SKM-1 treated with dmso at 0.1 percent for 144 hours (cell line): Measurements from ENCODE around the gene KIF2A.

Source experiments
- DNase-seq: peaks from one replicate; lab custom pipeline; 2025; ENCODE audit not compliant: unreplicated experiment; lab: John Stamatoyannopoulos, UW

The KIF2A gene

GRCh38 chr5:62374090-62374489 is 68.1 kb downstream of the KIF2A start:
- DNase-seq: no peak

DNA sequence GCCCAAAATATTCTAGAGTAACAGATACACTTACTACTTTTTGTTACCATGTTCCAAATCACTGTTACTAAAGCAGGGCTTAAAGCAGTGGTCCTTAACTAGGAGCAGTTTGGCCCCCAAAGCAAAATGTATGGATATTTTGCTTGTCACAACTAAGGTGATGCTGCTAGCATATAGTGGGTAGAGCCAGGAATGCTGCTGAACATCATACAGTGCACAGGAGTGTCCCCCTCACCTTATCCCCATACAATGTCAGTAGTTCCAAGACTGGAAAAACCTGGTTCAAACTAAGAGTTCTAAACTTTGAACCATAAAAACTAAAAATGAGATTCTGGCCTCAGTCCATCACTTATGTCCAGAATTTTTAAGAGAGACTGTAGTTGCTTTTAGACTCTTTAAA is 69.6 kb downstream of the KIF2A start:
- DNase-seq: no peak

- no peak for DNase-seq
Observed at GRCh38 chr5:62376064-62376463, 70.1 kb downstream of the KIF2A start.

DNA sequence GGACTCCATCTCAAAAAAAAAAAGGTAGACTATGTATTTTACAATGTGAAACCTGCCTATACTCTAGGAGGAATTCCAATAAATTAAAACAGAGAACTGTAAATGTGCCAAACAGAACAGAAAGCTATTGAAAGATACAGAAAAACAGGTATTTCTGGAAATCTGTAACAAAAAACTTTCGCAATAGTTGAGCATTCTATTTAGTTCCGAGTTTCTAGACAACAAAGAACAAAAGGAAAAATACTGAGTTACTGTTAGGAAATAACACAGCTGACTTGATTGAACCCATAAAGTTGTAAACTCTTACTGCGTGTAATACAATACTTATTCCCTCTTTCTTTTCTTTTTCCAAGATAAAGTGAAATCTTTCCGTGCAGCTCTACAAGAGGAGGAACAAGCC is 79.1 kb downstream of the KIF2A start:
- no peak for DNase-seq

DNA sequence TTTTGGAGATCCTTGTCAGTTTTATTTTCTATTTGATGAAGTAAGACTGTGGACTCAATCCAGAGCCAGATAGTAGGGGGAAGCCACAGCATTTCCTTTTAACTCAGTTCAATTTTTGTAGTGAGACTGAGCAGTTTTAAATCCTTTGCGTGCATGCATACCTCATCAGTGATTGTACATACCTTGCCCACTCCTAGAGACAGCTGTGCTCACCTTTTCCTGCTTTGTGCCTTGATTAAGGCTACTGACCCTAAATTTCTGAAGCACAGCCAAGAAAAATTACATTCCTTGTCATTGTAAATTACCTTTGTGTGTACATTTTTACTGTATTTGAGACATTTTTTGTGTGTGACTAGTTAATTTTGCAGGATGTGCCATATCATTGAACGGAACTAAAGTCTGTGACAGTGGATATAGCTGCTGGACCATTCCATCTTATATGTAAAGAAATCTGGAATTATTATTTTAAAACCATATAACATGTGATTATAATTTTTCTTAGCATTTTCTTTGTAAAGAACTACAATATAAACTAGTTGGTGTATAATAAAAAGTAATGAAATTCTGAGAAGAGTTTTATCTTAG is 79.9 kb downstream of the KIF2A start:
- DNase-seq: no peak

- no peak for DNase-seq
Observed at GRCh38 chr5:62386824-62387223, 80.8 kb downstream of the KIF2A start.

DNA sequence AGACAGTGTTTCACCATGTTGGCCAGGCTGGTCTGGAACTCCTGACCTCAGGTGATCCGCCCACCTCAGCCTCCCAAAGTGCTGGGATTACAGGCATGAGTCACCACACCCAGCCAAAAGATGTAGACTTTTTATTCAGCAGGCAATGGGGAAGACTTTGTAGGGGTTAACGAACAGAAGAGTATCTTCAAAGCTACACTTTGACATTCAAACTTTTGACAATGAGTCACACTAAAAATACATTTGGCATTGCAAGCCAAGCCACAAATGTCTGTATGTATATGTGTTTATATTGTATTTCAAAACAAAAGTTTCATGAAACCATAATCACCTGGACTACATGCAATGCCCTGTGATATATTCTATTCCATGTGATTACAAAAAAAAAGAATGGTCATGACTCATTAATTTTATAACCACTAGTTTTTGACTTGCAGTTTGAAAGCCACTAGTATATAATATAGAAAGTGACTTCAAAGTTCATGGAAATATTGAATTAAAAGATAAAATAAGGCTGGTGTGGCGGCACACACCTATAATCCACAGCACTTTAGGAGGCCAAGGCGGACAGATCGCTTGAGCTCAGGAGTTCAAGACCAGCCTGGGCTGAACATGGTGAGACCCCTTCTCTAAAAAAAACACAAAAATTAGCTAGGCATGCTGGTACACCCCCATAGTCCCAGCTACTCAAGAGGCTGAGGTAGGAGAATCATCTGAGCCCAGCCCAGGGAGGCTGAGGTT is 89.4 kb downstream of the KIF2A start:
- DNase-seq: no peak

DNA sequence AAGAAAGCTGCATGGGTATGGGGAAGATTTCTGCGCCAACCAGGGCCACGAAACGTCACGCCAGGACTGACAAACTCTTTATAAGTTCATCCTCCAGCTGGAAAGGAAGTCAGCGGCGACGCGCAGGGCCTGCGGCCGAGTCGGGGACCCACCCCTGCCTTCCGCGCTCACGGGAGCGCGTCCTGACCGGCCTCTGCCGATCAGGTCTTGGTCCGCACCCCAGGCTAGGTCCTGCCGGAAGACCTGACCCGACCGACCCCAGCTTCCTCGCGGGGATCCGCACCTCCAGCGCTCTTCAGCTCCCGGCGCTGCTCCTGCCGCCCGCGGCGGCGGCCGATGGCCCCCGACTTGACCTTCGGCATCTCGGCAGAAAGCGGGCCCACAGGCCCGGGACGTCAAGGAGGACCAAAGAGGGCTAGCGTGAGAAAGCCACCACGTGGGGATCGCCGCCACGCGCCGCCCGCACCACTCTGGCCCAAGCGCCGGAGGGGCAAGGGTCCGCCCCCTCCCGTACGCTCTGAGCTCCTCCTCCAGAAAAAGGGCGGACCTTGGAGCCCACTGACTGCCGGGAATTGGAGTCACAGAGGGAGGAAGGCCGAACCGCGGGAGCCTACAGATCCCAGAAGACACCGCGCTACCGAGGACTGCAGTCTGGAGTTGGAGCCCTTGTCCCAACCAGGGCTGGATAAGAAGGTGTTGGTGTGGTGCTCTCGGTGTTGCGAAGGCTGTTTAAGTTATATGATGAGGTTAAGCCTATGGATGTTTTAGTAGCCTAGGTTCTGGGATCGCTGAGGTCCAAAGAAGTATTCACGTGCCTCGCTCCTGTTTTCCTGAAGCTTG is 97.6 kb downstream of the KIF2A start, which contains the start of gene DIMT1:
Gene DIMT1 (minus strand): TSS at position 495 of the 840 bp plus-strand sequence. CDS start 133 bp downstream, at position 362.
- peak; percentile 98 for DNase-seq

- peak; percentile 97 for DNase-seq
Observed at GRCh38 chr5:62412549-62413329, 106.7 kb downstream of the KIF2A start, which contains the start of gene IPO11. TSS of gene IPO11 (plus strand) at chr5:62412763. CDS start at chr5:62437280, 24,517 bp downstream.

- DNase-seq: no peak
Observed at GRCh38 chr5:62413711-62414110, 107.7 kb downstream of the KIF2A start.

GRCh38 chr5:62418462-62419076 is 112.6 kb downstream of the KIF2A start:
- DNase-seq: no peak

- no peak for DNase-seq
Observed at GRCh38 chr5:62419609-62420008, 113.6 kb downstream of the KIF2A start.

DNA sequence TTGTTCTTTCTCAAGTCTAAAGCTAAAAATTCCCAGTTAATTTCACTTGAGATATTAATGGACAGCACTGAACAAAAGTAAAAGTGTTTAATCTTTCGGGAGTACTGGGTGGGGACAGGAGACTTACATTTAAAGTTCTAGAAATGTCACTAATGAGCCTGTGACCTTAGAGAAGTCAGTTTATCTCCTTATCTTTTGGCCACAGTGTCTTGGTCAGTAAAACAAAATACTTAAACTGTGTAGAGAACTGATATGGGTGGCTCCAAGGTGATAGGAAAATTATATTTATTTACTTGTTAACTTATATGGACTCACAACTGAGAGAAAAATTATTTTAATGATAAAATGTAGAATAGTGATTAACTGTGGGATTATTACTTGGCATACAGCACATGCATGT is 115.4 kb downstream of the KIF2A start:
- DNase-seq: no peak

DNA sequence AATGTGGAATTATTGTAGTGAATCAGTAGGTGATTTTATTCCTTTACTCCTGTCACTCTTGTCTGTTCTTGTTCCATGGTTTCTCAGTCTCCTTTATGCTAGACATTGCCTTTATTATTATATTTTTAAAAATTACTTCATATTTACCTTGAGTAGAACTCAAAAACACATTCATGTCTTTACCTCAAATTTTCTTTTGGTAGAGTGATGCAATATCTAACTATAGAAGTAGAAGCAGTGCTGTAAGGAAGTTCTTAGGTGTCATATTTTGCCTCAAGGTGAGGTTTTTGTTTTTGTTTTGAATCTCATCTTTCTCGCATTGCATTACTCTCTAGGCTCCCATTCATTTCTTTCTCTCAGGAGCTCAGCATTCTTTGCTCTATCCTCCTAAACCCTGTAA is 118.8 kb downstream of the KIF2A start:
- DNase-seq: no peak

DNA sequence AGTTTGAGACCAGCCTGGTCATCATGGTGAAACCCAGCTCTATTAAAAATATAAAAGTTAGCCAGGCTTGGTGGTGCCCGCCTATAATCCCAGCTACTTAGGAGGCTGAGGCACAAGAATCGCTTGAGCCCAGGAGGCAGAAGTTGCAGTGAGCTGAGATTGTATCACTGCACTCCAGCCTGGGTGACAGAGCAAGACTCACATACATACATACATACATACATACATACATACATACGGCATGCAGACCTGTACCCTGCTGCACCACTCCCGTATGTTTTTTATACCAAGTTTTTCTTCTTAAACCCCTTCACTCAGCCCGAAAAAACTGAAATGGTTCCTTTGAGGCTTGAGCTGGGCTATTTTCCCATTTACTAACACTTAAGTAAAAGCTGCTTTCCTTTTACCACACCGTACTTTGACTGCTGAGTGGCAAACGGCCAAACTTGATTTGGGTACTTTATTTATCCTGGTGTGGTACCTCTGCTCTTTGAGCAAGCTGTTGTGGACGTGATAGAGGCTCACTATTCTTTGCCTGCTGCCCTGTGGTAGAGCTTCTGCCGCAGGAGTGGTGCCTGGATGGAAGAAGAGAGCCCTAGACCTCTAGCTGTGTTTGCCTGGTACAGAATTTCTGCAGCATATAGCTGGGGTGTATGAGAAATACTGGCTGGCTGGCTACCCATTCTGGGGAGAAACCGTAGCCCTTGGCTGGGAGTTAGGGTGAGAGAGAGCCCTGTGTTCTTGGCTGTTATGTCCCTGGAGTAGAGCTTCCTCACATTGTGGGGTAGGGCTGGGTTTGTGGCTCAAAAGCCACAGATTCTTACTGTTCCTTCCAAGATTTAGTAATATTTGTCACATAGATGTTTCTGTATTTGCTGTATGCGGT is 126.0 kb downstream of the KIF2A start:
- DNase-seq: peak; percentile 29

DNA sequence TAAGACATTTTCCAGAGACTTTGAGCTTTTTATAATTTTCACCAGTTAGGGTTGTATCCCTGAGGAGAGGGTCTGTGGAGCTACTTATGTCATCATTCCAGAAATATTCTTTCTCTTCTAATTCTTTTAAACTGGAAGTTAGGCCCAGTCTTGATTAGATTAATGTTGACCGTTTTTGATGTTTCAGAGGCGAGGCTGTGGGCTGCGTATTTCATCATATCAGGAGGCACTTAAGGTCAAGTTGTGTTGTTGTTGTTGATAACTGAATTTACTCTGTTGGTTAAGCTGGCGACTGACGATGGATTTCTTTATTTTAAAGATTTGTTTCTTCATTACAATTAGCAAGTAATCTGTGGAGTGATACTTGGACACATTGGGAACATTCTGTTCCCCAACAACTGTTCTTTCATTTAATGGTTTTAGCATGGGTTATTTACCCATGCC is 126.6 kb downstream of the KIF2A start:
- no peak for DNase-seq
